ENCODE results near the gene TMEM179. TPM values are rescaled to one million over a fixed set of nuclear protein-coding genes. Genes with fewer than 3 reads are reported as not detected.

TMEM179 gene
- total RNA-seq, 4 donors from 2014 or later = 3.1 TPM; not detected in 3

GRCh38 chr14:104557086-104557485 lies 47.5 kb downstream of the TMEM179 start:
- Histone ChIP-seq H3K4me1 (peaks cover 7 to 27% of the 10 kb centered on the region in 2 donors), H3K36me3 (no peaks in the 10 kb centered on the region), H3K9me3 (no peaks in the 10 kb centered on the region), H3K27me3 (no peaks in the 10 kb centered on the region), H3K27ac (no peak overlapping the region), H3K4me3 (replicated peaks in 1 of 3) (no peak overlapping the region)
- intact Hi-C loops (cut with DNase I) = no loop called here
- TF ChIP-seq POLR2A (IDR thresholded peaks at IDR 0.05) (no peak), CTCF (IDR thresholded peaks at IDR 0.05) (no peak)
- 87 to 97% methylated on average over 3 to 5 of the region's 5 CpGs for WGBS, 2 donors
- peak in 1 of 2 donors; percentile 0 for DNase-seq

DNA sequence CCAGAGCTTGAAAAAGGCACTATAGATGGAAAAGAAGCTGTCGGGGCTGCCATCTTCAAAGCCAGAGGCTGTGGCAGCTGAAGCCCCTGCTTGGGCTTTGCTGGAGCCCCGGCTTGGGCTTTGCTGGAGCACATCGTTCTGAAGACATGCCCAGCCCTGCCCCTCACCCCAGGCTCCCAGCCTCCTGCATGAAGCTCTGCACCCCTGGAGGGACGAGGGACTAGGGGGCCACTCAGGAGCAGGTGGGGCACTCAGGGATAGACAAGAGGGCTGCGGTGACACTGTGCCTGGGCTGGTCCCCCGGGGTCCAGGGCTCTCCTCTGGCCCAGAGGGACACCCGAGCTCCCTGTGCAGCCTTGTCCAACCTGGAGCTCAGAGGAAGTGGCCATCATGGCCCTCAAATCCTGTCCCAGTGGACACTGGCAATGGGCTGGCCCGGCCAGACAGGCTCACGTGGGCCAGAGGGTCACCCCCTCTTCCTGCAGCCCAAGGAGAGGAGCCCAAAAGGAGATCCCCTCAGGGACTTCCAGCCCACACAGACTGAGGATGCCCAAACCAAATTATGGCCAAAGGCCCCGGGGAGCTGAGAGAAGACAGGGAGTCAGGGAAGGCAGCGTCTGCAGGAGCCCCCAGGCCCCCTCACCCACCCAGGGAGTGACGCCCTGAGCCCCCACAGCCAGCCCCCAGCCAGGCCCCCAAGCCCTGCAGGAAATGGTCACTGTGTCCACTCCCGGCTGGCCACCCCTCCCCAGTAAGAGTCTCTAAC lies 48.1 kb downstream of the TMEM179 start:
- no peaks in the 10 kb centered on the region for H3K27me3 ChIP-seq
- intact Hi-C loops (cut with DNase I) = no loop called here
- no peak overlapping the region for H3K4me3 ChIP-seq (replicated peaks in 1 of 3)
- no peak overlapping the region for H3K27ac ChIP-seq
- H3K9me3 ChIP-seq = no peaks in the 10 kb centered on the region
- WGBS, 2 donors = 75% methylated on average over 3 to 6 of the region's 13 CpGs
- H3K36me3 ChIP-seq = no peaks in the 10 kb centered on the region
- TF ChIP-seq POLR2A (IDR thresholded peaks at IDR 0.05) = no peak
- no peak for TF ChIP-seq CTCF (IDR thresholded peaks at IDR 0.05)
- peaks cover 7 to 20% of the 10 kb centered on the region in 2 donors for H3K4me1 ChIP-seq
- peak in 1 of 2 donors; percentile 0 for DNase-seq

DNA sequence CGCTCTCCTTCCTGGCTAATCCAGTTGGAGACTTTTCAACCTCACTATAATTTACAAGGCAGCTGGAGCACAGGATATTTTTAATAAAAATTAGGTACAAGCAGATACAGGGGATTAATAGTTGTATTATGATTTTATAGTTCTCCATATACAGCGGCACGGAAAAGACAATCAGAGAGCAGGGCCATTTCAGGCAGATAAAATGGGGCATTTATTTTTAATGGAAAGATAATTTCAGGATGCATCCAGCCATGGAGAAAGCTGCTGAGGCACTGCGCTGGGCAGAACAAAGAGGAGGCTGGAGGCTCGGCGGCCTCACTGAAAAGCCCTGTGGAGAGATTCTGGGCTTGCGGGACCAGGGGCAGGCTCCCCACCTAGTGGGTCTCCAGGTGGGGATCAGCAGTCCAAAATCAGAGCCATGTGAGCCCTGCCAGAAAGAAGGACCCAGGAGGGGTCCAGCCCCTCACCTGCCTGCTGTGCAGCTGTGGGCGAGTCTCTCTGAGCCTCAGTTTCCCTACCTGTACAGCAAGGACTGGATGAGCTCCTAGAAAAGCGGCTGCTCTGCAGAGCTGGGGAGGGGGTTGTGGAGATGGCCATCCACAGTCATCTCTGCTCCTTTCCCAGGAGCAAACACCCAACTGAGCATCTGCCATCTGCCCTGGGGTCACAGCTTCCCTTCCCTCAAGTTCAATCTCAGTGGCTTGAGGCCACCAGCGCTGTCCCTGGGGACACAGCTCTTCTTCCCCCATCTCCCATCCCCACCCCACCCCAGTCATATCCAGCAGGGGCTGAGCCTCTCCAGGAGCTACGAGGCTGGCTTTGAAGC lies 48.9 kb downstream of the TMEM179 start:
- H3K36me3 ChIP-seq = no peaks in the 10 kb centered on the region
- DNase-seq = no peak
- H3K4me1 ChIP-seq = peaks cover 0 to 12% of the 10 kb centered on the region in 2 donors
- TF ChIP-seq POLR2A (IDR thresholded peaks at IDR 0.05) = no peak
- no peak for TF ChIP-seq CTCF (IDR thresholded peaks at IDR 0.05)
- no peaks in the 10 kb centered on the region for H3K9me3 ChIP-seq
- H3K27me3 ChIP-seq = no peaks in the 10 kb centered on the region
- intact Hi-C loops (cut with DNase I) = no loop called here
- WGBS, 2 donors = 92 to 93% methylated on average over 11 of the region's 11 CpGs
- no peak overlapping the region for H3K27ac ChIP-seq
- H3K4me3 ChIP-seq (replicated peaks in 1 of 3) = no peak overlapping the region

DNA sequence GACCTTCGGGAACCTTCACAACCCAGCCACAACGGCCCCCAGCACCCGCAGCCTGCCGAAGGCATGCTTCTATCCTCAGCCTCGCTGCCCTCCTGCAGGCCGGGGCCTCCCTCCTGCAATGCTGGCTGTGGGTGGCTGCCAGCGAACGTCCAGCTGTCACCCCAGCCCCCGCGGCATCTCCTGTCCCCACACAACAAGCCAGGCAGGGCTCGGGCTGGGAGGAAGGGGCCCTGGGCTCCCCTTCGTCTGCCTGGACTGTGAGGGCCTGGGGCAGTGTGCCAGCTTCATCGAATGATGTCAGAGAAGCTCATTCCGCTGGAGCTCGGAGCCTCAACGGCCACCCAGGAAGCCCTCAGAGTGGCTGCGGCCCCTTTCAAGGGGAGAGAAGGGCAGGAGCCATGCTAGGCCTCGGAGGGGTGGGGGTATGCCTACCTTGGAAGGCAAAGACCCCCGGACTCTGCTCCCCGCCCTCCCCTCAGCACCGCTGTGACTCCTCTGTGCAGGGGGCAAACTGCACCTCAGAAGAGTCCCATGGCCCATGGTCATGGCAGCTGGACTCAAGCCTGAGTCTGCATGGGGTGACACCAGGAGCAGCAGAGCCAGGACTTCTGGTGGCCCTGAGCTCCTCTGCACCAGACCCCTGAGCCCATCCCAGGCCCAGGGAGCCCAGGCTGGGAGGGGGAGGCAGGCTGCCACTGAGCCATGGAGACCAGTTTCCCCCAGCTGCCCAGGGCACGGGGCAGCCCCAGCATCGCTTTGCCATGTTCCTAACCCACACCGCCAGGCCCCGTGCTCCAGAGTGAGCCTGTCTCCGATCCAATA lies 49.8 kb downstream of the TMEM179 start:
- Histone ChIP-seq H3K4me3 (replicated peaks in 1 of 3) (no peak overlapping the region), H3K27ac (no peak overlapping the region), H3K36me3 (no peaks in the 10 kb centered on the region), H3K9me3 (no peaks in the 10 kb centered on the region), H3K27me3 (no peaks in the 10 kb centered on the region), H3K4me1 (peaks cover 0 to 4% of the 10 kb centered on the region in 2 donors)
- intact Hi-C loops (cut with DNase I) = no loop called here
- 52 to 53% methylated on average over 12 to 14 of the region's 26 CpGs for WGBS, 2 donors
- no peak for TF ChIP-seq CTCF (IDR thresholded peaks at IDR 0.05)
- no peak for TF ChIP-seq POLR2A (IDR thresholded peaks at IDR 0.05)
- peak in 1 of 2 donors; percentile 4 for DNase-seq
